Measurements from ENCODE around the gene NME4.
A peak's percentile ranks its signal among the peaks of the same experiment; 100 is the strongest.

NME4 gene

GRCh38 chr16:363766-364490 is 33.1 kb upstream of the NME4 start:
- DNase-seq: no peak

GRCh38 chr16:364595-365491 is 32.2 kb upstream of the NME4 start:
- no peak for DNase-seq

GRCh38 chr16:366476-366875 is 30.5 kb upstream of the NME4 start:
- DNase-seq: no peak

- no peak for DNase-seq
Observed at GRCh38 chr16:367333-367903, 29.6 kb upstream of the NME4 start.

GRCh38 chr16:368388-369158 is 28.4 kb upstream of the NME4 start:
- no peak for DNase-seq

GRCh38 chr16:369275-369865 is 27.6 kb upstream of the NME4 start:
- DNase-seq: no peak

- DNase-seq: no peak
Observed at GRCh38 chr16:369866-370436, 27.0 kb upstream of the NME4 start.

- DNase-seq: peak; percentile 91
Observed at GRCh38 chr16:370443-370842, 26.6 kb upstream of the NME4 start, which contains the start of gene MRPL28. TSS of gene MRPL28 (minus strand) at chr16:370538. CDS start at chr16:370218, 320 bp downstream.

- DNase-seq: no peak
Observed at GRCh38 chr16:370979-371514, 26.0 kb upstream of the NME4 start.

GRCh38 chr16:371515-372301 is 25.3 kb upstream of the NME4 start:
- DNase-seq: peak; percentile 77

GRCh38 chr16:372302-372983 is 24.6 kb upstream of the NME4 start:
- DNase-seq: no peak

GRCh38 chr16:373020-373598 is 23.9 kb upstream of the NME4 start:
- DNase-seq: no peak

GRCh38 chr16:373848-374615 is 23.0 kb upstream of the NME4 start:
- no peak for DNase-seq

- DNase-seq: no peak
Observed at GRCh38 chr16:374616-374926, 22.4 kb upstream of the NME4 start.

- DNase-seq: no peak
Observed at GRCh38 chr16:375212-375611, 21.8 kb upstream of the NME4 start.

- no peak for DNase-seq
Observed at GRCh38 chr16:375927-376816, 20.8 kb upstream of the NME4 start.

- no peak for DNase-seq
Observed at GRCh38 chr16:376817-377418, 20.1 kb upstream of the NME4 start.

GRCh38 chr16:377419-377951 is 19.5 kb upstream of the NME4 start:
- DNase-seq: no peak
